ENCODE data around the gene CASP9.

Gene CASP9

GRCh38 chr1:15449567-15449966 lies 74.4 kb downstream of the CASP9 start:
- Histone ChIP-seq H3K4me1 (ENCODE audit: control insufficient read depth, insufficient read depth, low read depth, low read length) (peaks cover 5% of the 10 kb centered on the region), H3K4me3 (ENCODE audit: insufficient read depth in 1 of 2, low read depth in 1 of 2, low read length in 2 of 2) (no peak overlapping the region), H3K9ac (ENCODE audit: low read length) (no peak overlapping the region), H3K36me3 (ENCODE audit: control insufficient read depth in 1 of 2, insufficient read depth in 2 of 2, low read depth in 1 of 2, low read length in 2 of 2) (no peaks in the 10 kb centered on the region), H2BK12ac (ENCODE audit: low read length in 2 of 2) (no peak overlapping the region), H2BK5ac (ENCODE audit: low read depth, low read length, poor library complexity, severe bottlenecking) (no peak overlapping the region), H2BK15ac (ENCODE audit: low read depth, poor library complexity, severe bottlenecking) (no peak overlapping the region), H2AK5ac (ENCODE audit: low read length, severe bottlenecking) (no peak overlapping the region), H3K23ac (ENCODE audit: low read length in 2 of 2) (peak overlapping the region in 1 of 2 experiments; percentile 9), H2BK120ac (ENCODE audit: low read depth, low read length) (no peak overlapping the region), H3K18ac (ENCODE audit: low read depth in 1 of 2, low read length in 2 of 2) (no peak overlapping the region), H4K8ac (ENCODE audit: low read length) (no peak overlapping the region), H3K27me3 (ENCODE audit: control insufficient read depth in 1 of 2, insufficient read depth in 1 of 2, low read length in 2 of 2) (peaks cover 19 to 30% of the 10 kb centered on the region in 2 experiments), H3K4me2 (ENCODE audit: low read length, poor library complexity, severe bottlenecking) (no peak overlapping the region), H3K4ac (ENCODE audit: low read depth in 1 of 2, low read length in 2 of 2) (no peak overlapping the region), H3K79me1 (replicated peaks; ENCODE audit: low read length, poor library complexity, severe bottlenecking) (no peaks in the 10 kb centered on the region), H2AFZ (ENCODE audit: low read depth, low read length) (no peak overlapping the region), H4K91ac (ENCODE audit: low read length) (no peak overlapping the region), H3K9me3 (ENCODE audit: control insufficient read depth, low read length) (no peaks in the 10 kb centered on the region), H3K27ac (ENCODE audit: low read length, poor library complexity, severe bottlenecking) (no peak overlapping the region), H3K14ac (ENCODE audit: low read length in 2 of 2) (no peak overlapping the region)
- DNase-seq = no peak
- 82% methylated on average over 3 of the region's 3 CpGs for WGBS

GRCh38 chr1:15448877-15449462 lies 75.0 kb downstream of the CASP9 start:
- H3K4me2 ChIP-seq (ENCODE audit: low read length, poor library complexity, severe bottlenecking) = no peak overlapping the region
- peaks cover 2% of the 10 kb centered on the region for H3K4me1 ChIP-seq (ENCODE audit: control insufficient read depth, insufficient read depth, low read depth, low read length)
- H2BK12ac ChIP-seq (ENCODE audit: low read length in 2 of 2) = no peak overlapping the region
- whole genome bisulfite sequencing = 99% methylated on average over 3 of the region's 3 CpGs
- no peak overlapping the region for H4K91ac ChIP-seq (ENCODE audit: low read length)
- H3K4ac ChIP-seq (ENCODE audit: low read depth in 1 of 2, low read length in 2 of 2) = no peak overlapping the region
- no peak overlapping the region for H3K9ac ChIP-seq (ENCODE audit: low read length)
- H2AFZ ChIP-seq (ENCODE audit: low read depth, low read length) = no peak overlapping the region
- no peak overlapping the region for H2BK120ac ChIP-seq (ENCODE audit: low read depth, low read length)
- H4K8ac ChIP-seq (ENCODE audit: low read length) = no peak overlapping the region
- peaks cover 19 to 36% of the 10 kb centered on the region in 2 experiments for H3K27me3 ChIP-seq (ENCODE audit: control insufficient read depth in 1 of 2, insufficient read depth in 1 of 2, low read length in 2 of 2)
- H3K14ac ChIP-seq (ENCODE audit: low read length in 2 of 2) = no peak overlapping the region
- H3K27ac ChIP-seq (ENCODE audit: low read length, poor library complexity, severe bottlenecking) = no peak overlapping the region
- H2AK5ac ChIP-seq (ENCODE audit: low read length, severe bottlenecking) = no peak overlapping the region
- no peak overlapping the region for H3K4me3 ChIP-seq (ENCODE audit: insufficient read depth in 1 of 2, low read depth in 1 of 2, low read length in 2 of 2)
- no peak overlapping the region for H2BK15ac ChIP-seq (ENCODE audit: low read depth, poor library complexity, severe bottlenecking)
- H3K23ac ChIP-seq (ENCODE audit: low read length in 2 of 2) = no peak overlapping the region
- no peak overlapping the region for H3K18ac ChIP-seq (ENCODE audit: low read depth in 1 of 2, low read length in 2 of 2)
- no peaks in the 10 kb centered on the region for H3K9me3 ChIP-seq (ENCODE audit: control insufficient read depth, low read length)
- no peaks in the 10 kb centered on the region for H3K79me1 ChIP-seq (replicated peaks; ENCODE audit: low read length, poor library complexity, severe bottlenecking)
- H3K36me3 ChIP-seq (ENCODE audit: control insufficient read depth in 1 of 2, insufficient read depth in 2 of 2, low read depth in 1 of 2, low read length in 2 of 2) = no peaks in the 10 kb centered on the region
- no peak for DNase-seq
- no peak overlapping the region for H2BK5ac ChIP-seq (ENCODE audit: low read depth, low read length, poor library complexity, severe bottlenecking)

- Histone ChIP-seq H4K8ac (ENCODE audit: low read length) (no peak overlapping the region), H3K14ac (ENCODE audit: low read length in 2 of 2) (no peak overlapping the region), H3K4ac (ENCODE audit: low read depth in 1 of 2, low read length in 2 of 2) (no peak overlapping the region), H3K27ac (ENCODE audit: low read length, poor library complexity, severe bottlenecking) (no peak overlapping the region), H3K27me3 (ENCODE audit: control insufficient read depth in 1 of 2, insufficient read depth in 1 of 2, low read length in 2 of 2) (peaks cover 21 to 58% of the 10 kb centered on the region in 2 experiments), H3K4me3 (ENCODE audit: insufficient read depth in 1 of 2, low read depth in 1 of 2, low read length in 2 of 2) (no peak overlapping the region), H3K4me1 (ENCODE audit: control insufficient read depth, insufficient read depth, low read depth, low read length) (no peaks in the 10 kb centered on the region), H2AK5ac (ENCODE audit: low read length, severe bottlenecking) (no peak overlapping the region), H3K23ac (ENCODE audit: low read length in 2 of 2) (no peak overlapping the region), H3K4me2 (ENCODE audit: low read length, poor library complexity, severe bottlenecking) (no peak overlapping the region), H2BK5ac (ENCODE audit: low read depth, low read length, poor library complexity, severe bottlenecking) (no peak overlapping the region), H2BK12ac (ENCODE audit: low read length in 2 of 2) (no peak overlapping the region), H2BK120ac (ENCODE audit: low read depth, low read length) (no peak overlapping the region), H3K18ac (ENCODE audit: low read depth in 1 of 2, low read length in 2 of 2) (no peak overlapping the region), H4K91ac (ENCODE audit: low read length) (no peak overlapping the region), H2BK15ac (ENCODE audit: low read depth, poor library complexity, severe bottlenecking) (no peak overlapping the region), H3K79me1 (replicated peaks; ENCODE audit: low read length, poor library complexity, severe bottlenecking) (no peaks in the 10 kb centered on the region), H3K9me3 (ENCODE audit: control insufficient read depth, low read length) (no peaks in the 10 kb centered on the region), H3K36me3 (ENCODE audit: control insufficient read depth in 1 of 2, insufficient read depth in 2 of 2, low read depth in 1 of 2, low read length in 2 of 2) (no peaks in the 10 kb centered on the region), H3K9ac (ENCODE audit: low read length) (no peak overlapping the region), H2AFZ (ENCODE audit: low read depth, low read length) (no peak overlapping the region)
- DNase-seq = no peak
- 64% methylated on average over 4 of the region's 4 CpGs for WGBS
These were observed 77.8 kb downstream of the CASP9 start for GRCh38 chr1:15446212-15446611.

- Histone ChIP-seq H3K4me2 (ENCODE audit: low read length, poor library complexity, severe bottlenecking) (no peak overlapping the region), H3K79me1 (replicated peaks; ENCODE audit: low read length, poor library complexity, severe bottlenecking) (no peaks in the 10 kb centered on the region), H2BK120ac (ENCODE audit: low read depth, low read length) (no peak overlapping the region), H3K4ac (ENCODE audit: low read depth in 1 of 2, low read length in 2 of 2) (no peak overlapping the region), H2BK15ac (ENCODE audit: low read depth, poor library complexity, severe bottlenecking) (no peak overlapping the region), H3K23ac (ENCODE audit: low read length in 2 of 2) (no peak overlapping the region), H4K91ac (ENCODE audit: low read length) (peak overlapping the region; percentile 22), H3K4me3 (ENCODE audit: insufficient read depth in 1 of 2, low read depth in 1 of 2, low read length in 2 of 2) (no peak overlapping the region), H2AFZ (ENCODE audit: low read depth, low read length) (no peak overlapping the region), H3K9me3 (ENCODE audit: control insufficient read depth, low read length) (no peaks in the 10 kb centered on the region), H2AK5ac (ENCODE audit: low read length, severe bottlenecking) (no peak overlapping the region), H3K4me1 (ENCODE audit: control insufficient read depth, insufficient read depth, low read depth, low read length) (no peaks in the 10 kb centered on the region), H3K14ac (ENCODE audit: low read length in 2 of 2) (no peak overlapping the region), H3K9ac (ENCODE audit: low read length) (no peak overlapping the region), H4K8ac (ENCODE audit: low read length) (no peak overlapping the region), H3K27me3 (ENCODE audit: control insufficient read depth in 1 of 2, insufficient read depth in 1 of 2, low read length in 2 of 2) (peaks cover 21 to 58% of the 10 kb centered on the region in 2 experiments), H2BK5ac (ENCODE audit: low read depth, low read length, poor library complexity, severe bottlenecking) (no peak overlapping the region), H3K18ac (ENCODE audit: low read depth in 1 of 2, low read length in 2 of 2) (no peak overlapping the region), H3K36me3 (ENCODE audit: control insufficient read depth in 1 of 2, insufficient read depth in 2 of 2, low read depth in 1 of 2, low read length in 2 of 2) (no peaks in the 10 kb centered on the region), H2BK12ac (ENCODE audit: low read length in 2 of 2) (no peak overlapping the region), H3K27ac (ENCODE audit: low read length, poor library complexity, severe bottlenecking) (no peak overlapping the region)
- no peak for DNase-seq
- 90% methylated on average over 14 of the region's 14 CpGs for WGBS
These were observed 78.5 kb downstream of the CASP9 start for GRCh38 chr1:15445390-15446122.
